NCI-H187 treated with DMSO at 0.1 percent for 48 hours (cell line): ENCODE results near the gene DUSP22.

Experiments
- DNase-seq: peaks from one replicate; lab custom pipeline; 2025; lab: John Stamatoyannopoulos, UW

DUSP22 gene

GRCh38 chr6:309947-310346, 17.7 kb downstream of the DUSP22 start:
- no peak for DNase-seq

GRCh38 chr6:310671-311070, 18.4 kb downstream of the DUSP22 start:
- no peak for DNase-seq

GRCh38 chr6:311679-312220, 19.5 kb downstream of the DUSP22 start:
- DNase-seq: no peak

DNA sequence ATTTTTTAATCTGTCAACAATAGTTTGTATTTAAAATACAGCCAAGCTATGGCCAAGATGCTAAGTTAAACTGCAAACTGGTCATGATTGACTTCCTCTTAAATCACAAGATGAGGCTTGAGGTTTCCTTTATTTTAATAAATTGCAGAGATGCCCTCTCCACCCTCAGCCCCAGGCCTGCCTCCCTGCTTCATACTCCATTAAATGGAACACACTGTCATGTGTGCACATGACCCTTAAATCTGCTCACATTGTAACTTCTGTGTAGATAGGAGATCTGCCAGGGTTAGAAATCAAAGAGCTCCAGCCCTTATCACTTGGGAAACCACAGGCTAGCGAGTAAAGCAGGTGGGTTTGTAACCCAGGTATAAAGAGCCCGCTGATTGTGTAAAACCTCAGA, 20.8 kb downstream of the DUSP22 start:
- DNase-seq: no peak

DNA sequence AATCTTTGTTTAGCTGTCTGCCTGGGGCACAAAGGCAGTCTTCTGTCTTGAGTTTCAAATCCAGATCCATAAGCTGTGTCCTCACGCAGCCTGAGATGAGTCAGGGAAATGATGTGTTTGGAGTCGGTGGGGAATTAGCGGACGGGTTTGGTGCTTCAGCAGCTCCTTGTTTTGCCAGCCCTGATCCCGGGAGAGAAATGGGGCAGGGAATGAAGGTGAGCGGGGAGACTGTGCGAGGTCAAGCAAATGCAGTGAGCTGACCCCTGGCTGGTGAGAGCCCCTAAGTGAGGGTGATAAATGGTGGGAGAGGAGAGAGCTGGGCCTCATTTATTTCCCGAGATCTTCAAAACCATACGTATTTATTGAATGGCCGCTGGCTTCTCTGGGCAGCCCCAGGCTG, 21.6 kb downstream of the DUSP22 start:
- no peak for DNase-seq

- no peak for DNase-seq
These were observed 22.1 kb downstream of the DUSP22 start for GRCh38 chr6:314377-314776.

DNA sequence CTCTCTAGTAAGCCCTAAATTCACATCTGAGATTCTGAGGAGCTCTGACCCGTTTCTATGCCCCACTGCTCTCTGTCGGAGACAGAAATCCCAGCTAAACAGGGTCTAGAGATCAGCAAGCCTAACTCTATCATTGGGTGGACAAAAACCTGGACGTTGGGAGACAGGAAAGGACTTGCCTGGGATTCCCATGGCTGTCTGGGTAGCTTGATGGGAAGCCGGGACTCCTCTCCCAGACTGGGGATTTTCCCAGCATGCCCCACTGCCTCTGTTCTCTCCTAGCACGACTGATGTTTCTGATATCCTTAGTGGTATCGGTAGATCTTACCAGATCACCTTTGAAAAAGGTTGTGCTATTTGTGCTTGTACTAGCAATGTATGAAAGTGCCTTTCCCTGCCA, 22.9 kb downstream of the DUSP22 start:
- no peak for DNase-seq

DNA sequence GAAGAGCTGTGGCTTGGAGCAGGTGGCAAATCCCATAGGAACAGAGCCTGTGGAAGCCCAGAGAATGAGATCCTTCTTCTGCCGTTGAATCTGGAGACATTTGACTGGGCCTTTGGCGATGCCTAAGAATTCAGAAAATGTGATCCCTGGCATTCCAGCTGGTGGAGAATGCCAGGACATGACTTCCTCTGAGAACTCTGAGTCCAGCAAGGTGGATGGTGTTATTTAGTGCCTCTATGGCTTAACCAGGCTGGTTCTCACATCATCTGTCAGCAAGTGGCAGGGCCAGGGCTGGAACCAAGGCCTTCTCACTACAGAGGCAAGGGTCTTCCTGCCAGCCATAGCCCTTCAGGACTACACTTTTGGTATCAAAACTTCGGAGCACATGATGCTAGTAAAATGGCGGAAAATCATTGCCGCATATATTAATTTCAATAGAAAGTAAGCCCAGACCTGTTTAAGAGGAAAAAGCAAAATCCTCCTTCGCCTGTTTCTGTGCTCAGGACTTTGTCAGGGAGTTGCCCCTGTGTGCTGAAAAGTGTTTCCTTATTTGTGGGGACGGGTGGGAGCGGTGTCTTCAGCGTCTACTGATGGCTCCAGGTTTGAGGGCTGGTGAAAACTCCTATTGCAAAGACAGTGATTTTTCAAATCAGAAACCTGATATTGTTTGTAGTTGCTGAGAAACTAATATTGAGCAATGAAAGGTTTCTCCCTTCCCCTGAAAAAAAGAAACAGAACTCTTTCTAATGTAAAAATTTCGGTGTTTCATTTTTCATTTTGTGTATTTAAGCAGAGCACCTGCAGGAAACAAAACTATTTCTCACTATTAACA, 23.9 kb downstream of the DUSP22 start:
- DNase-seq: no peak

DNA sequence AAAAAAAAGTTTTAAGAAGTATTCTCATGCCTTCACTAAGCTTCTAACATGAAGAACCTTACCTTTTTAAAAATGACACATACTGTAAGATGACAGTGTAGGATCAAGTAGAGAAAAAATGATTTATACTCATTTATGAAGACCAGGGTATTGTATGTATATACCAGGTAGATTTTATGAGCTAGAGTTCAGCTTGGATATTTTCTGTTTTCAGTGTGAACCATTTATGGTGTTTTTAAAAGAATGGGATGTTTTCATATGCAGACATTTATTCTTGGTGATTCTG, 24.4 kb downstream of the DUSP22 start:
- DNase-seq: no peak

DNA sequence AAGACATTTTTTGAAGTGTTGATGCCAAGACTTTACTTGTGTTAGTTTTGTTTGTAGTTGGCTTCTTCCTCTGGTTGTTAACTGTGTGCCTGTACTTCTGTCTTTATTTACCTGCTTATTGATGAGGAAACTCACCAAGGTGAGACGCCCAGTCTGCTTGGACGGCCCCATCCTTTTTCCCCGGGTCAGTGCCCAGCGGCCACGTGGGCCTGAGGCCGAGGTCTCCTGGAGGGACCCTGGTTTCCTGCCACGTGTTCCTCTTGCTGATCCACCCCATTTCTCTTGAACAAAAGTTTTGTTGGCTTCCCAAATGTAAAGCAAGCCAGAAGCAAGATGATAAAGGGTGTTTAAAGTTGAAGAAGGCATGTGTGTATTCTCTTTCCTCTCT, 24.8 kb downstream of the DUSP22 start:
- DNase-seq: no peak

DNA sequence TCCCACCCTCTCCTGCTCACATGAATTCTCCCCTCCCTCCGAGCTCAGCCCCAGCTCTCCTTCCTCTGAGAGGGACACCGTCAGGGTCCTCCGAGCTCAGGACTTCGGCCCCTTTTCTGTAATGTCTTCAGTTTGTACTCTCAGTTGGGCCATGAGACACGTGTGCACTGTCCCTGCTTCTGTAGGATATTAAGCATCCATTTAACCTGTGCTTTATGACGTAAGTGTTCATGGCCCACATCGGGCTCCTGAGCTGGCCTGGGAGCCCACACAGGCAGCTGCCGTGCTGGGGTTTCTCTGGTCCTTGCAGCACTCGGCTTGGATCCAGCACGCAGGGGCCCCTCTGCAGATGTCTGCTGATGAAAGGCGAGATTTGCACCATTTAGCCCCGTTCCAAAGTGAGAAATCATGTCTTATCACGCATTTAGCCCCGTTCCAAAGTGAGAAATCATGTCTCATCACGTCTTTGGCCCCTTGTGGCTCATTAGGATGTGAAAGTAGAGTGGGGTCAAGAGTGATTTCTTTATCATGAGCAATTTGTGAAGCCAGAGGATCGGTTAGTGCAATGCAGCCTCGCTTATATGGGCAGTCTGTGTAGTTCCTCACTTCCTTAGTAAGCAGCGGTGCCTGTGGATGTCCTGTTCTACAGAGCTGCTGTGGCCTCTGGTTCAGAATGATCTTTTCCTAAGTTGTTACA, 25.3 kb downstream of the DUSP22 start:
- no peak for DNase-seq

DNA sequence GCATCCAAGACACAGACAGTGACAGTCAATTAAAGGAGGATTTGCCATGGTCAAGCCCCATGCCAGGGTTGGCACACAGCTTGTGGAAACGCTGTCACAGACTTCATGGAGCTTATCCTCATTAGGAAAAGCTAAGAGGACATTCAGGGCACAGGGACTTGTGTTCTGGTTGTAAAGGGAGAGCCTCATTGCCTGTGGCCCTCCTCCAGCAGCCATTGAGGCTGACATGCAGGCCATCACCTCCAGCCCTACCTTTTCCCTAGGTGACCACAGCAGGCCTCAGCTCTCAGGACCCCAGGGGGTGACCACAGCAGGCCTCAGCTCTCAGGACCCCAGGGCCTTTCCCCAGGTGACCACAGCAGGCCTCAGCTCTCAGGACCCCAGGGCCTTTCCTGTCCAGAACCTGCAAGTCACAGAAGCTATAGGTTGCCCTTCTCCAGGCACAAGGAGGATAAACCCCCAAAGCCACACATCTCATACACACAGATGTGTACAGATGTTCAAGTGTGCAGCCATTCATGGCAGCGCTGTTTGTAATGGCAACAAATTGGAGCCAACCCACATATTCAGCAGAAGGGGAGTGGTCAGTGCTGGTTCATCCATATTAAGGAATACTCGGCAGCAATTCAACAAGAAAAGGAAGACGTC, 26.1 kb downstream of the DUSP22 start:
- no peak for DNase-seq

- DNase-seq: no peak
These were observed 27.2 kb downstream of the DUSP22 start for GRCh38 chr6:319177-320131.

DNA sequence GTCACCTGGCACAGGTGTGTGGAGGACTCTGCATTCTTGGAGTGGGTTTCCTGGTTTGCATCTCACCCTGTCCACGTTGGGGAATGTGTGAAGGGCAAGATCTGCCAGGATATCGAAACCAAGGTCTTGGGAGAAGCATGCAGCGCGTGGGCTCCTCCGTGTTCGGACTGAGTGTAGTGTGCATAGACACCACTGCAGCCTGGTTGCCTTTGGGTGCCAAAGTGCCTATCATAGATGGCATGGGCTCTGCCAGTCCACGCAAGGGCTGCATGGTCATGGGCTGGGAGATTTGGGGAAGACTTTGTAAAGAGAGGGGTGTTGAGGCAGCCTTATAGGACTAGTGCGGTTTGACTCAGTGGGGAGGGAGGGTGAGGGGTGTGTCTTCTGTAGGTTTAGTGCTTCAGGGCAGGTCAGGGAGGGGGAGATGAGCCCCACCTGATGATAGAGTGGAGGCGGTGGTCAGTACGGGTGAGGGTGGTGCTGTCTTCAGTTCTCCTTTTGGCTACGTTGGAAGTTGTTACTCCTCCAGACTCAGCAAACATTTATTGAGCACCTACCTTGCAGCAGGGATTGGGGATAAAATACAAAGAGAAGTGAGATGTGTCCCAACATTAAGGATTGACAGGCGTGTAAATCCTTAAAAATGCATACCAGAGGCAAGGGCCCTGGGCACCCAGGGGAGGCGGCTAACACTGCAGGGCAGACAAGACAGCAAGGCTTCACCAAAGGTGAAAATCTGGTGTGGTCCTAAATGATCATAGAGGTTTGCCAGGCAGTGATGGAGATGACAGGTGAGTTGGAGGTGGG, 28.3 kb downstream of the DUSP22 start:
- no peak for DNase-seq

GRCh38 chr6:321158-321438, 28.8 kb downstream of the DUSP22 start:
- no peak for DNase-seq

GRCh38 chr6:321536-322258, 29.4 kb downstream of the DUSP22 start:
- DNase-seq: no peak

GRCh38 chr6:322259-322930, 30.1 kb downstream of the DUSP22 start:
- DNase-seq: no peak

DNA sequence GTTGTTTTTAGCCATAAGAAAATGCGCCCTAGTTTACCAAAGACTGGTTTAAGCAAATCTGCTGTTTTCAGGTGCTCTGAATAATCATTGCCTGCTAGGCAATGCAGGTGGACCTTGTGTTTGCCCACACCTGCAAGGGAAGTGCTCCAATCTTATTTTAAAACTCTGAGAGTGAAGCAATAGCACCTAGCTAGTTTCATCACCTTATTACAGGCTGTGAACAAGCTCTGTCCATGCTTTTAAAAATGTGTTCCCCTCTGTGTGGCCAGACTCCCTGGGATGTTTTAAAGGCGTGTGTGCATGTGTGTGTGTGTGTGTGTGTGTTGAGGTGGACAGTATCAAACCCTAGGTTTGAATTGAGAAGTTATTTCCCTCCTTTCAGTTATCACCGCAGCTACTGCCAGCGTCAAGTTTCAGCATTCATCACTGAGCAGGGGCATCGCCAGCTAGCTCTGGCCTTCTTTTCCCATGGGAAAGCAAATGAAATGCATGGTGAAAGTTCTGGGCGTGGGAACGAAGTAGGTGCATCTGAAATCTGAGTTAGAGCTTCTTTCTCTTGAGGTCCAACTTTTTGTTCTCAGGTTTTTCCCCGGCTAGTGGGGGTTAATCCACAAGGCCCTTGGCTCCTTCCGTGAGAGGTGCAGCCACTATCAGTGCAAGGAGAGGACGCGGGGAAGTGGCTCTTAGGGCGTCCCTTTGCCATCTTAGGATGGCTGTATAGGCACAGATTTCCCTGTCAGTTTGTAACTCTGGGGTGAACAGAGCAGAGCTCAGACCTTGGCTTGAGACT, 30.8 kb downstream of the DUSP22 start:
- DNase-seq: no peak

GRCh38 chr6:323730-324088, 31.4 kb downstream of the DUSP22 start:
- DNase-seq: no peak
